DOHH2 (cell line): ENCODE data around the gene TIGD3.
A peak's percentile ranks its signal among the peaks of the same experiment; 100 is the strongest.

Experiments
- H3F3A ChIP-seq: fragments of 200-600 bp; sonication (generic), shearing (Covaris generic); 2 replicates; pipeline ENCODE4 v1.6.0; 2016; ENCODE audit warnings: antibody characterized with exemption, mild to moderate bottlenecking; ENCODE audit not compliant: control insufficient read depth, insufficient read depth
- H3K27ac ChIP-seq: fragments of 200-600 bp; sonication (generic); 2 replicates; pipeline ENCODE4 v1.5.1; 2014; ENCODE audit warnings: low read depth, mild to moderate bottlenecking, low read length, moderate library complexity
- H3K27me3 ChIP-seq: fragments of 200-600 bp; sonication (generic); 2 replicates; pipeline ENCODE4 v1.6.1; 2014; ENCODE audit warnings: mild to moderate bottlenecking, low read length, mixed read lengths; ENCODE audit not compliant: control insufficient read depth
- H3K36me3 ChIP-seq: fragments of 200-600 bp; sonication (generic); 2 replicates; pipeline ENCODE4 v1.6.1; 2014; ENCODE audit warnings: mild to moderate bottlenecking, low read length, moderate library complexity, mixed read lengths; ENCODE audit not compliant: control insufficient read depth
- H3K4me1 ChIP-seq: fragments of 200-600 bp; sonication (generic); 2 replicates; pipeline ENCODE4 v1.6.1; 2014; ENCODE audit warnings: mild to moderate bottlenecking, low read length, mixed read lengths; ENCODE audit not compliant: control insufficient read depth
- H3K4me2 ChIP-seq: fragments of 200-600 bp; sonication (generic); 2 replicates; pipeline ENCODE4 v1.6.0; 2014; ENCODE audit warnings: mild to moderate bottlenecking, low read length, moderate library complexity
- H3K4me3 ChIP-seq: fragments of 200-600 bp; sonication (generic); 2 replicates; pipeline ENCODE4 v1.5.1; 2014; ENCODE audit warnings: mild to moderate bottlenecking, low read length, mixed read lengths
- H3K79me2 ChIP-seq: fragments of 200-600 bp; sonication (generic); 2 replicates; pipeline ENCODE4 v1.6.1; 2014; ENCODE audit warnings: mild to moderate bottlenecking, low read length, mixed read lengths; ENCODE audit not compliant: control insufficient read depth
- H3K9me2 ChIP-seq: fragments of 200-600 bp; sonication (generic); replicated peaks from 2 replicates; pipeline ENCODE4 v1.6.1; 2014; ENCODE audit warnings: mild to moderate bottlenecking, low read length, mixed read lengths; ENCODE audit not compliant: control insufficient read depth
- H3K9me3 ChIP-seq: fragments of 200-600 bp; sonication (generic); 2 replicates; pipeline ENCODE4 v1.6.1; 2014; ENCODE audit warnings: antibody characterized with exemption, low read length, mixed read lengths; ENCODE audit not compliant: control insufficient read depth, insufficient read depth
- H4K20me1 ChIP-seq: fragments of 200-600 bp; sonication (generic); 2 replicates; pipeline ENCODE4 v1.6.0; 2014; ENCODE audit warnings: low read depth, mild to moderate bottlenecking, antibody characterized with exemption, low read length, moderate library complexity; ENCODE audit not compliant: control insufficient read depth, insufficient read depth
- CTCF ChIP-seq: fragments of 200-600 bp; sonication (generic); IDR thresholded peaks from one replicate; pipeline ENCODE4 v1.5.1; 2014; ENCODE audit warnings: antibody characterized with exemption, mild to moderate bottlenecking, low read depth, low read length; ENCODE audit not compliant: poor library complexity, severe bottlenecking
- EZH2phosphoT487 ChIP-seq: fragments of 200-600 bp; sonication (generic); IDR thresholded peaks from 2 replicates; pipeline ENCODE4 v1.6.1; 2017; ENCODE audit warnings: borderline replicate concordance, mild to moderate bottlenecking, antibody characterized with exemption, low read length, moderate library complexity, mixed read lengths

Gene TIGD3

GRCh38 chr11:65355013-65355775, 643 bp downstream of the TIGD3 start:
- peak overlapping the region; percentile 96 for H3K4me2 ChIP-seq
- H3K79me2 ChIP-seq = no peaks in the 10 kb centered on the region
- H3K4me1 ChIP-seq = peaks cover 15% of the 10 kb centered on the region
- no peak overlapping the region for H3K27ac ChIP-seq
- H3F3A ChIP-seq = peaks cover 19% of the 10 kb centered on the region
- H3K36me3 ChIP-seq = peaks cover 29% of the 10 kb centered on the region
- TF ChIP-seq CTCF (no peak), EZH2phosphoT487 (no peak)
- no peaks in the 10 kb centered on the region for H3K9me2 ChIP-seq
- H3K4me3 ChIP-seq = peak overlapping the region; percentile 82
- no peaks in the 10 kb centered on the region for H3K27me3 ChIP-seq
- no peaks in the 10 kb centered on the region for H3K9me3 ChIP-seq
- H4K20me1 ChIP-seq = peaks cover 3% of the 10 kb centered on the region; the same call in 1 of the 2 replicates

DNA sequence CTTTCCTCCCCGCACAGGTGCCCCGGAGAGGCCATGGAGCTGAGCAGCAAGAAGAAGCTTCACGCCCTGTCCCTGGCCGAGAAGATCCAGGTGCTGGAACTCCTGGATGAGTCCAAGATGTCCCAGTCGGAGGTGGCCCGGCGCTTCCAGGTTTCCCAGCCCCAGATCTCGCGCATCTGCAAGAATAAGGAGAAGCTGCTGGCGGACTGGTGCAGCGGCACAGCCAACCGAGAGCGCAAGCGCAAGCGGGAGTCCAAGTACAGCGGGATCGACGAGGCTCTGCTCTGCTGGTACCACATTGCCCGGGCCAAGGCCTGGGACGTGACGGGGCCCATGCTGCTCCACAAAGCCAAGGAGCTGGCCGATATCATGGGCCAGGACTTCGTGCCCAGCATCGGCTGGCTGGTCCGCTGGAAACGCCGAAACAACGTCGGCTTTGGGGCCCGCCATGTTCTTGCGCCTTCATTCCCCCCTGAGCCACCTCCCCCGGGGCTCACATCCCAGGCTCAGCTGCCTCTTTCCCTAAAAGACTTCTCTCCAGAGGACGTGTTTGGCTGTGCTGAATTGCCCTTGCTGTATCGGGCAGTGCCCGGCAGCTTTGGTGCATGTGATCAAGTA, 1.3 kb downstream of the TIGD3 start:
- Histone ChIP-seq H3K36me3 (peaks cover 22% of the 10 kb centered on the region), H3K79me2 (no peaks in the 10 kb centered on the region), H3K4me2 (peak overlapping the region; percentile 96), H3F3A (peaks cover 17% of the 10 kb centered on the region), H4K20me1 (peaks cover 3% of the 10 kb centered on the region; the same call in 1 of the 2 replicates), H3K4me1 (peaks cover 15% of the 10 kb centered on the region), H3K9me2 (no peaks in the 10 kb centered on the region), H3K4me3 (peak overlapping the region; percentile 82), H3K9me3 (no peaks in the 10 kb centered on the region), H3K27ac (no peak overlapping the region), H3K27me3 (no peaks in the 10 kb centered on the region)
- TF ChIP-seq CTCF = no peak
- no peak for TF ChIP-seq EZH2phosphoT487

GRCh38 chr11:65356394-65356972, 1.9 kb downstream of the TIGD3 start:
- H4K20me1 ChIP-seq = peaks cover 3% of the 10 kb centered on the region; the same call in 1 of the 2 replicates
- no peak overlapping the region for H3K4me3 ChIP-seq
- TF ChIP-seq EZH2phosphoT487 = no peak
- no peak for TF ChIP-seq CTCF
- no peaks in the 10 kb centered on the region for H3K9me3 ChIP-seq
- H3K4me2 ChIP-seq = no peak overlapping the region
- H3K9me2 ChIP-seq = no peaks in the 10 kb centered on the region
- H3K36me3 ChIP-seq = peaks cover 17% of the 10 kb centered on the region
- H3K79me2 ChIP-seq = no peaks in the 10 kb centered on the region
- peaks cover 15% of the 10 kb centered on the region for H3K4me1 ChIP-seq
- H3K27me3 ChIP-seq = no peaks in the 10 kb centered on the region
- H3K27ac ChIP-seq = no peak overlapping the region
- H3F3A ChIP-seq = peaks cover 15% of the 10 kb centered on the region
